GM12874 (cell line): ENCODE measurements around the gene PNCK.

Experiments used
- TF ChIP-seq, protein P1 (sequence below): IDR thresholded peaks from 2 replicates; pipeline ENCODE4 v1.5.1; 2011; ENCODE audit warnings: low read depth, mild to moderate bottlenecking, control low read depth, low read length, moderate library complexity; ENCODE audit not compliant: insufficient read depth

Gene PNCK

DNA sequence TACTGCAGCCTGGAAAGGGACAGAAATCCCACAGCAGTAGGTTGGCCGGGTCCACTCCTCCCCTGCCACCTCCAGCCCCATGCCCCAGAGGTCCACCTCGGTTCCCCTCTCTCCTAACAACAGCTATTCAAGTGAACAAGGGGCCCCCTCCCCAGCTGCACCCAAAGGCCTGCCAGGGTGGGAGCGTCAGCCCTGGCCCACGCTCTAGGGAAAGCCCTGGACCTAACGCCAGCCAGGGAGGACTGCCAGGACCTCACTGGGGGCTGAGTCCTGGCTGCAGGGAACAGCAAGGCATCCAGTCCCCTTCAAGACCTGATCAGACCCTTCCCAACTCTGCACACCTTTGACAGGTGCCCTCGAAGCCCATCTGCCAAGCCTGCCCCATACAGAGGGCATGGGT, 27.4 kb upstream of the PNCK start:
- TF ChIP-seq, protein P1, sequence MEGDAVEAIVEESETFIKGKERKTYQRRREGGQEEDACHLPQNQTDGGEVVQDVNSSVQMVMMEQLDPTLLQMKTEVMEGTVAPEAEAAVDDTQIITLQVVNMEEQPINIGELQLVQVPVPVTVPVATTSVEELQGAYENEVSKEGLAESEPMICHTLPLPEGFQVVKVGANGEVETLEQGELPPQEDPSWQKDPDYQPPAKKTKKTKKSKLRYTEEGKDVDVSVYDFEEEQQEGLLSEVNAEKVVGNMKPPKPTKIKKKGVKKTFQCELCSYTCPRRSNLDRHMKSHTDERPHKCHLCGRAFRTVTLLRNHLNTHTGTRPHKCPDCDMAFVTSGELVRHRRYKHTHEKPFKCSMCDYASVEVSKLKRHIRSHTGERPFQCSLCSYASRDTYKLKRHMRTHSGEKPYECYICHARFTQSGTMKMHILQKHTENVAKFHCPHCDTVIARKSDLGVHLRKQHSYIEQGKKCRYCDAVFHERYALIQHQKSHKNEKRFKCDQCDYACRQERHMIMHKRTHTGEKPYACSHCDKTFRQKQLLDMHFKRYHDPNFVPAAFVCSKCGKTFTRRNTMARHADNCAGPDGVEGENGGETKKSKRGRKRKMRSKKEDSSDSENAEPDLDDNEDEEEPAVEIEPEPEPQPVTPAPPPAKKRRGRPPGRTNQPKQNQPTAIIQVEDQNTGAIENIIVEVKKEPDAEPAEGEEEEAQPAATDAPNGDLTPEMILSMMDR = no peak

DNA sequence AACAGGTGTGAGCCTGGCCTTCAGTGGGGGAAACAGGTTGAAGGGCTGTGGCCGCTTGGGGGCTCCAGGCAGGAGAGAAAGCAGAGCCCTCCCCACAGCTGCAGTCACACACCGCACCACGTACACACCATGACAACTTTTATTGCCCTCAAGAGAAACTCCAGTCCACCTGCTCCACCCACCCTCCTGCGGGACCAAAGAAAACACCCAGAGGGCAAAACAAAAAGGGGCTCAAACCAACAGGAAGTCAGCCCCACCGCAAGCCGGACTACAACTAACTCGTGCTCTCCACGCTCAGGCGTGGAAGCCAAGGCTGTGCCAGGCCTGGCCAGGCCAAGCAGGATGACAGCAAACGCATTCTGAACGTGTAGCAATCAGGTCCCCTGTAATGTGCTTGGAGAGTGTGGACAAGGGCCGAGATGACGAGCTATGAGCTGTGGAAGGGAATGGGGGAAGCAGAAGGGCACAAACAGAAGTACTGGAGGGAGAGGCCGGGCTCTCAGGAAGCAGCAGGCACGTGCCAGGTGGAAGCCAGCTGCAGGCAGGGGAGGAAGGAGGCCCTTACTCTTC, 26.8 kb upstream of the PNCK start:
- TF ChIP-seq, protein P1 = no peak

DNA sequence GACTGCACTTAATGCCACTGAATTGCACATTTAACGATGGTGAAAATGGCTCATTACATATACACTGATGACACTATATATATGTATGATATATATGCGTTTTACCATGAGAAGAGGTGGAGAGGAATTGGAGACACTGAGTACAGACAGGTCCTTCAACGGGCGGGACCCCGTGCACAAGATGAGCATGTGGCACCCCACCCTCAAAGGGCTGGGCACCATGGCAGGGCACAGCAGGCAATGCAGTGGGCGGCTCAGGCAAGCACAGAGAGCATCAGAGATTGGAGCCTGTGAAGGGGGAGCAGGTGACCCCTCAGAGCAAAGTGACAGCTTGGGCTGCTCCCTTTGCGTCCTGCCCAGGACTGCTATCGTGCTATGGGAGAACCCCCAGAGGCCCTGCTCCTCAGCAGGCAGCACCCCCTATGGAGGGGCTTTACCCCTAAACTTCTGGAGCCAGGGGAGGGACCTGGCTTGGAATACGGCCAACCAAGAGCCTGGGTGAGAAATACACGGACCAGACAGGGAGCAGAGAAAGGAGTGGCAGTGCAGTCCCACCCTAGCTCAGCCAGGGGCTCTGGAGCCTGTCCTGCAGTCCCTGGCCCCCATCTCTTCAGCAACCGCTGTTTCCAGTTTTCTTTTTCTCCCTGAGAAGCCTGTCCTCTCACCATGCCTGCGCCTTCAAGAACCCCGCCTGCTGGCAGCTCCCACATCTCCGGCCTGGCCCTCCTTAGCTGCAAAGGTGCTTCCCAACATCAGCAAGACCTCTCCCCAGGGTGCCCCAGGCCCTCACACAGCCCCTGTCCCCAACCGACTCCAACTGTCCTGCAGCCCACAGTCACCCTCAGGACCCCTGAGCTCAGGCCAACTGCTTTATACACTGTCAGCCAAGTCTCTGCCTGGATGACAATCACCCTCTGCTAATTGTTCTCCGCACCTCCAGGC, 24.6 kb upstream of the PNCK start:
- TF ChIP-seq, protein P1 = no peak

- TF ChIP-seq, protein P1 = no peak
These were observed 22.5 kb upstream of the PNCK start for GRCh38 chrX:153696100-153696499.

GRCh38 chrX:153694687-153695270, 21.2 kb upstream of the PNCK start:
- TF ChIP-seq, protein P1 = no peak

- TF ChIP-seq, protein P1 = no peak
These were observed 19.8 kb upstream of the PNCK start for GRCh38 chrX:153693216-153694086.
